ENCODE data around the gene ONECUT3.

ONECUT3 gene

GRCh38 chr19:1818549-1819195 lies 65.4 kb downstream of the ONECUT3 start:
- no peak overlapping the region for H3K18ac ChIP-seq (ENCODE audit: low read depth in 1 of 2, low read length in 2 of 2)
- 96% methylated on average over 26 of the region's 33 CpGs for WGBS
- no peak overlapping the region for H3K23ac ChIP-seq (ENCODE audit: low read length in 2 of 2)

GRCh38 chr19:1819341-1820255 lies 66.3 kb downstream of the ONECUT3 start:
- H2AK5ac ChIP-seq (ENCODE audit: low read length, severe bottlenecking): no peak overlapping the region
- H3K79me1 ChIP-seq (replicated peaks; ENCODE audit: low read length, poor library complexity, severe bottlenecking): peaks cover 65% of the 10 kb centered on the region
- H2BK5ac ChIP-seq (ENCODE audit: low read depth, low read length, poor library complexity, severe bottlenecking): no peak overlapping the region
- H4K8ac ChIP-seq (ENCODE audit: low read length): no peak overlapping the region
- H2BK12ac ChIP-seq (ENCODE audit: low read length in 2 of 2): no peak overlapping the region
- no peak overlapping the region for H3K9ac ChIP-seq (ENCODE audit: low read length)
- no peak overlapping the region for H3K14ac ChIP-seq (ENCODE audit: low read length in 2 of 2)
- no peak overlapping the region for H3K4ac ChIP-seq (ENCODE audit: low read depth in 1 of 2, low read length in 2 of 2)
- no peak overlapping the region for H3K18ac ChIP-seq (ENCODE audit: low read depth in 1 of 2, low read length in 2 of 2)
- no peak overlapping the region for H2AFZ ChIP-seq (ENCODE audit: low read depth, low read length)
- H4K91ac ChIP-seq (ENCODE audit: low read length): no peak overlapping the region
- H2BK120ac ChIP-seq (ENCODE audit: low read depth, low read length): no peak overlapping the region
- no peaks in the 10 kb centered on the region for H3K9me3 ChIP-seq (ENCODE audit: control insufficient read depth, low read length)
- H3K27me3 ChIP-seq (ENCODE audit: control insufficient read depth in 1 of 2, insufficient read depth in 1 of 2, low read length in 2 of 2): no peaks in the 10 kb centered on the region
- H3K4me2 ChIP-seq (ENCODE audit: low read length, poor library complexity, severe bottlenecking): no peak overlapping the region
- H3K27ac ChIP-seq (ENCODE audit: low read length, poor library complexity, severe bottlenecking): no peak overlapping the region
- peaks cover 9% of the 10 kb centered on the region for H3K4me1 ChIP-seq (ENCODE audit: control insufficient read depth, insufficient read depth, low read depth, low read length)
- H2BK15ac ChIP-seq (ENCODE audit: low read depth, poor library complexity, severe bottlenecking): no peak overlapping the region
- no peak overlapping the region for H3K23ac ChIP-seq (ENCODE audit: low read length in 2 of 2)
- peaks cover 72 to 97% of the 10 kb centered on the region in 2 experiments for H3K36me3 ChIP-seq (ENCODE audit: control insufficient read depth in 1 of 2, insufficient read depth in 2 of 2, low read depth in 1 of 2, low read length in 2 of 2)
- WGBS: 85% methylated on average over 43 of the region's 43 CpGs
- no peak overlapping the region for H3K4me3 ChIP-seq (ENCODE audit: insufficient read depth in 1 of 2, low read depth in 1 of 2, low read length in 2 of 2)
- DNase-seq: no peak

More at GRCh38 chr19:1818549-1819195, 65.4 kb downstream of the ONECUT3 start:
- Histone ChIP-seq H3K4me3 (ENCODE audit: insufficient read depth in 1 of 2, low read depth in 1 of 2, low read length in 2 of 2) (no peak overlapping the region), H2BK5ac (ENCODE audit: low read depth, low read length, poor library complexity, severe bottlenecking) (no peak overlapping the region), H3K9ac (ENCODE audit: low read length) (no peak overlapping the region), H3K9me3 (ENCODE audit: control insufficient read depth, low read length) (no peaks in the 10 kb centered on the region), H3K27ac (ENCODE audit: low read length, poor library complexity, severe bottlenecking) (no peak overlapping the region), H2AFZ (ENCODE audit: low read depth, low read length) (no peak overlapping the region), H3K14ac (ENCODE audit: low read length in 2 of 2) (no peak overlapping the region), H3K4me2 (ENCODE audit: low read length, poor library complexity, severe bottlenecking) (no peak overlapping the region), H3K79me1 (replicated peaks; ENCODE audit: low read length, poor library complexity, severe bottlenecking) (peaks cover 59% of the 10 kb centered on the region), H2AK5ac (ENCODE audit: low read length, severe bottlenecking) (no peak overlapping the region), H3K4ac (ENCODE audit: low read depth in 1 of 2, low read length in 2 of 2) (no peak overlapping the region), H2BK120ac (ENCODE audit: low read depth, low read length) (no peak overlapping the region), H3K36me3 (ENCODE audit: control insufficient read depth in 1 of 2, insufficient read depth in 2 of 2, low read depth in 1 of 2, low read length in 2 of 2) (peaks cover 64 to 94% of the 10 kb centered on the region in 2 experiments), H3K4me1 (ENCODE audit: control insufficient read depth, insufficient read depth, low read depth, low read length) (peaks cover 6% of the 10 kb centered on the region), H3K27me3 (ENCODE audit: control insufficient read depth in 1 of 2, insufficient read depth in 1 of 2, low read length in 2 of 2) (no peaks in the 10 kb centered on the region), H2BK15ac (ENCODE audit: low read depth, poor library complexity, severe bottlenecking) (no peak overlapping the region), H4K91ac (ENCODE audit: low read length) (no peak overlapping the region), H4K8ac (ENCODE audit: low read length) (no peak overlapping the region), H2BK12ac (ENCODE audit: low read length in 2 of 2) (no peak overlapping the region)
- no peak for DNase-seq

DNA sequence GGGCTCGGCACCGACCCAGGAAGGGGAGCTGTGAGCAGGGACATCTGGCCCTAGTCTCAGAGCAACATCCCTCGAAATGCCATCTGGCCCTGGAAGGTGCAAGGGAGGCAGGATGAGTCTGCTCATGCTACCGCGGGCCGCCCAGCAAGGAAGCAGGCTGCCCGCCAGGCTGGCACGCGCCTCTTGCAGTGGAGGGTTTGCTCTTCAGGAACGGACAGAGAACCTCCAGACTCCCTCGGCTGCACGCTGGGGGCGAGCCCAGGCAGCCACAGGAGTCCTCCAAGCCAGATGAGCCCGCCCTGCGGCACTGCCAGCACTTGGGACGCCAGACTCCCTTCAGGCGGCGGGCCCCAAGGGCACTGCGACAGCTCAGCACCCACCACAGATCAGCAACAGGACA lies 68.9 kb downstream of the ONECUT3 start:
- no peak overlapping the region for H3K14ac ChIP-seq (ENCODE audit: low read length in 2 of 2)
- H3K79me1 ChIP-seq (replicated peaks; ENCODE audit: low read length, poor library complexity, severe bottlenecking): peaks cover 63% of the 10 kb centered on the region
- H2BK12ac ChIP-seq (ENCODE audit: low read length in 2 of 2): no peak overlapping the region
- peak overlapping the region; percentile 43 for H4K91ac ChIP-seq (ENCODE audit: low read length)
- no peak overlapping the region for H3K4me2 ChIP-seq (ENCODE audit: low read length, poor library complexity, severe bottlenecking)
- no peak overlapping the region for H2BK5ac ChIP-seq (ENCODE audit: low read depth, low read length, poor library complexity, severe bottlenecking)
- H2AK5ac ChIP-seq (ENCODE audit: low read length, severe bottlenecking): no peak overlapping the region
- no peak overlapping the region for H3K9ac ChIP-seq (ENCODE audit: low read length)
- H2BK15ac ChIP-seq (ENCODE audit: low read depth, poor library complexity, severe bottlenecking): no peak overlapping the region
- WGBS: 98% methylated on average over 19 of the region's 19 CpGs
- no peak overlapping the region for H3K4me3 ChIP-seq (ENCODE audit: insufficient read depth in 1 of 2, low read depth in 1 of 2, low read length in 2 of 2)
- H4K8ac ChIP-seq (ENCODE audit: low read length): peak overlapping the region; percentile 9
- no peaks in the 10 kb centered on the region for H3K27me3 ChIP-seq (ENCODE audit: control insufficient read depth in 1 of 2, insufficient read depth in 1 of 2, low read length in 2 of 2)
- H3K4me1 ChIP-seq (ENCODE audit: control insufficient read depth, insufficient read depth, low read depth, low read length): peaks cover 24% of the 10 kb centered on the region
- no peak overlapping the region for H2AFZ ChIP-seq (ENCODE audit: low read depth, low read length)
- no peak overlapping the region for H3K18ac ChIP-seq (ENCODE audit: low read depth in 1 of 2, low read length in 2 of 2)
- no peak overlapping the region for H3K23ac ChIP-seq (ENCODE audit: low read length in 2 of 2)
- no peak overlapping the region for H3K27ac ChIP-seq (ENCODE audit: low read length, poor library complexity, severe bottlenecking)
- no peak overlapping the region for H3K4ac ChIP-seq (ENCODE audit: low read depth in 1 of 2, low read length in 2 of 2)
- no peak overlapping the region for H2BK120ac ChIP-seq (ENCODE audit: low read depth, low read length)
- peaks cover 60 to 83% of the 10 kb centered on the region in 2 experiments for H3K36me3 ChIP-seq (ENCODE audit: control insufficient read depth in 1 of 2, insufficient read depth in 2 of 2, low read depth in 1 of 2, low read length in 2 of 2)
- H3K9me3 ChIP-seq (ENCODE audit: control insufficient read depth, low read length): no peaks in the 10 kb centered on the region
- no peak for DNase-seq

- H3K27ac ChIP-seq (ENCODE audit: low read length, poor library complexity, severe bottlenecking): no peak overlapping the region
- H3K4me2 ChIP-seq (ENCODE audit: low read length, poor library complexity, severe bottlenecking): no peak overlapping the region
- H2AK5ac ChIP-seq (ENCODE audit: low read length, severe bottlenecking): no peak overlapping the region
- peaks cover 63% of the 10 kb centered on the region for H3K79me1 ChIP-seq (replicated peaks; ENCODE audit: low read length, poor library complexity, severe bottlenecking)
- no peaks in the 10 kb centered on the region for H3K9me3 ChIP-seq (ENCODE audit: control insufficient read depth, low read length)
- no peaks in the 10 kb centered on the region for H3K27me3 ChIP-seq (ENCODE audit: control insufficient read depth in 1 of 2, insufficient read depth in 1 of 2, low read length in 2 of 2)
- no peak overlapping the region for H3K9ac ChIP-seq (ENCODE audit: low read length)
- no peak overlapping the region for H3K23ac ChIP-seq (ENCODE audit: low read length in 2 of 2)
- no peak overlapping the region for H4K91ac ChIP-seq (ENCODE audit: low read length)
- WGBS: 96% methylated on average over 8 of the region's 8 CpGs
- peak overlapping the region in 1 of 2 experiments; percentile 3 for H3K4me3 ChIP-seq (ENCODE audit: insufficient read depth in 1 of 2, low read depth in 1 of 2, low read length in 2 of 2)
- H3K4ac ChIP-seq (ENCODE audit: low read depth in 1 of 2, low read length in 2 of 2): no peak overlapping the region
- H3K4me1 ChIP-seq (ENCODE audit: control insufficient read depth, insufficient read depth, low read depth, low read length): peaks cover 31% of the 10 kb centered on the region
- no peak for DNase-seq
- no peak overlapping the region for H2BK120ac ChIP-seq (ENCODE audit: low read depth, low read length)
- H2BK12ac ChIP-seq (ENCODE audit: low read length in 2 of 2): no peak overlapping the region
- H2AFZ ChIP-seq (ENCODE audit: low read depth, low read length): no peak overlapping the region
- no peak overlapping the region for H2BK5ac ChIP-seq (ENCODE audit: low read depth, low read length, poor library complexity, severe bottlenecking)
- no peak overlapping the region for H3K14ac ChIP-seq (ENCODE audit: low read length in 2 of 2)
- peaks cover 56 to 83% of the 10 kb centered on the region in 2 experiments for H3K36me3 ChIP-seq (ENCODE audit: control insufficient read depth in 1 of 2, insufficient read depth in 2 of 2, low read depth in 1 of 2, low read length in 2 of 2)
- H3K18ac ChIP-seq (ENCODE audit: low read depth in 1 of 2, low read length in 2 of 2): no peak overlapping the region
- H4K8ac ChIP-seq (ENCODE audit: low read length): no peak overlapping the region
- H2BK15ac ChIP-seq (ENCODE audit: low read depth, poor library complexity, severe bottlenecking): no peak overlapping the region
Measured at GRCh38 chr19:1823020-1823419, 69.7 kb downstream of the ONECUT3 start.
